ENCODE measurements around the gene STN1. TPM values are rescaled to one million over a fixed set of nuclear protein-coding genes. Genes with fewer than 3 reads are reported as not detected.

Gene STN1
- total RNA-seq, 1 experiment from 2014 or later = 28.9 TPM

- no peak overlapping the region for H3K27ac ChIP-seq (ENCODE audit: low read length)
- CTCF ChIA-PET = no interaction called here
- DNase-seq (ENCODE audit: low read depth, low spot score) = no peak
- no peaks in the 10 kb centered on the region for H3K36me3 ChIP-seq (ENCODE audit: control insufficient read depth, insufficient read depth, low read length)
- POLR2A ChIA-PET = interaction anchor here (0.8 kb wide), 1 partner anchor 50 kb away, joined by 8 read pairs; no protein-coding TSS in a partner anchor
- no peak for ATAC-seq
- intact Hi-C loops (cut with micrococcal nuclease; ENCODE audit: unreplicated experiment) (no loop called here), in situ Hi-C loops (cut with HindIII; ENCODE audit: low pct_unique_long_range_greater_than_20kb, low sequenced_read_pairs) (no loop called here)
- no peaks in the 10 kb centered on the region for H3K9me3 ChIP-seq (ENCODE audit: control insufficient read depth, insufficient read depth, low read depth, low read length)
- no peaks in the 10 kb centered on the region for H3K27me3 ChIP-seq (ENCODE audit: control insufficient read depth, insufficient read depth, low read length)
- H3K4me3 ChIP-seq (ENCODE audit: low read depth in 2 of 2, low read length in 2 of 2) = no peak overlapping the region
- TF ChIP-seq REST (IDR thresholded peaks at IDR 0.05; ENCODE audit: insufficient read depth in 1 of 2, low read depth in 2 of 2, low read length in 1 of 2) = no peak
- no peak for TF ChIP-seq POLR2AphosphoS5 (IDR thresholded peaks at IDR 0.05; ENCODE audit: low read depth, low read length)
- no peak for TF ChIP-seq TCF7L2 (IDR thresholded peaks at IDR 0.05; ENCODE audit: low read depth, low read length)
- no TSS peak for BruUV-seq (replicated peaks)
- peaks cover 12% of the 10 kb centered on the region; the same call in 1 of the 2 replicates for H3K4me1 ChIP-seq (ENCODE audit: control insufficient read depth, insufficient read depth, low read length)
Observed at GRCh38 chr10:103838862-103839518, 79.0 kb downstream of the STN1 start.

GRCh38 chr10:103838070-103838395, 80.0 kb downstream of the STN1 start:
- no peak for TF ChIP-seq TCF7L2 (IDR thresholded peaks at IDR 0.05; ENCODE audit: low read depth, low read length)
- intact Hi-C loops (cut with micrococcal nuclease; ENCODE audit: unreplicated experiment) = no loop called here
- no peak overlapping the region for H3K27ac ChIP-seq (ENCODE audit: low read length)
- no peak overlapping the region for H3K4me3 ChIP-seq (ENCODE audit: low read depth in 2 of 2, low read length in 2 of 2)
- H3K9me3 ChIP-seq (ENCODE audit: control insufficient read depth, insufficient read depth, low read depth, low read length) = peaks cover 2% of the 10 kb centered on the region; the same call in 1 of the 2 replicates
- no TSS peak for BruUV-seq (replicated peaks)
- ChIA-PET POLR2A (no interaction called here), CTCF (no interaction called here)
- no peaks in the 10 kb centered on the region for H3K36me3 ChIP-seq (ENCODE audit: control insufficient read depth, insufficient read depth, low read length)
- peaks cover 12% of the 10 kb centered on the region; the same call in 1 of the 2 replicates for H3K4me1 ChIP-seq (ENCODE audit: control insufficient read depth, insufficient read depth, low read length)
- no peaks in the 10 kb centered on the region for H3K27me3 ChIP-seq (ENCODE audit: control insufficient read depth, insufficient read depth, low read length)
- no peak for DNase-seq (ENCODE audit: low read depth, low spot score)
- in situ Hi-C loops (cut with HindIII; ENCODE audit: low pct_unique_long_range_greater_than_20kb, low sequenced_read_pairs) = no loop called here
- no peak for ATAC-seq

- DNase-seq (ENCODE audit: low read depth, low spot score) = no peak
- TF ChIP-seq TCF7L2 (IDR thresholded peaks at IDR 0.05; ENCODE audit: low read depth, low read length) (no peak), CTCF (IDR thresholded peaks at IDR 0.05) (no peak), POLR2AphosphoS5 (IDR thresholded peaks at IDR 0.05; ENCODE audit: low read depth, low read length) (no peak), SIN3A (IDR thresholded peaks at IDR 0.05; ENCODE audit: borderline replicate concordance, insufficient read depth, low read depth, low read length) (no peak), REST (IDR thresholded peaks at IDR 0.05; ENCODE audit: insufficient read depth in 1 of 2, low read depth in 2 of 2, low read length in 1 of 2) (no peak)
- Histone ChIP-seq H3K9me3 (ENCODE audit: control insufficient read depth, insufficient read depth, low read depth, low read length) (peaks cover 7% of the 10 kb centered on the region; the same call in 1 of the 2 replicates), H3K36me3 (ENCODE audit: control insufficient read depth, insufficient read depth, low read length) (no peaks in the 10 kb centered on the region), H3K27me3 (ENCODE audit: control insufficient read depth, insufficient read depth, low read length) (no peaks in the 10 kb centered on the region), H3K4me1 (ENCODE audit: control insufficient read depth, insufficient read depth, low read length) (peaks cover 12% of the 10 kb centered on the region; the same call in 1 of the 2 replicates), H3K27ac (ENCODE audit: low read length) (no peak overlapping the region), H3K4me3 (ENCODE audit: low read depth in 2 of 2, low read length in 2 of 2) (no peak overlapping the region)
- no TSS peak for BruUV-seq (replicated peaks)
- POLR2A ChIA-PET = no interaction called here
- in situ Hi-C loops (cut with HindIII; ENCODE audit: low pct_unique_long_range_greater_than_20kb, low sequenced_read_pairs) = no loop called here
- peak; percentile 43; the same call in 1 of the 2 replicates for ATAC-seq
- intact Hi-C loops (cut with micrococcal nuclease; ENCODE audit: unreplicated experiment) = no loop called here
- CTCF ChIA-PET = no interaction called here
Observed at GRCh38 chr10:103837370-103838069, 80.5 kb downstream of the STN1 start.
